Measurements from ENCODE around the gene RAB5IF. TPM values are rescaled to one million over a fixed set of nuclear protein-coding genes. Genes with fewer than 3 reads are reported as not detected.

The RAB5IF gene
- polyA plus RNA-seq, 1 donor from 2014 or later: 205 TPM

DNA sequence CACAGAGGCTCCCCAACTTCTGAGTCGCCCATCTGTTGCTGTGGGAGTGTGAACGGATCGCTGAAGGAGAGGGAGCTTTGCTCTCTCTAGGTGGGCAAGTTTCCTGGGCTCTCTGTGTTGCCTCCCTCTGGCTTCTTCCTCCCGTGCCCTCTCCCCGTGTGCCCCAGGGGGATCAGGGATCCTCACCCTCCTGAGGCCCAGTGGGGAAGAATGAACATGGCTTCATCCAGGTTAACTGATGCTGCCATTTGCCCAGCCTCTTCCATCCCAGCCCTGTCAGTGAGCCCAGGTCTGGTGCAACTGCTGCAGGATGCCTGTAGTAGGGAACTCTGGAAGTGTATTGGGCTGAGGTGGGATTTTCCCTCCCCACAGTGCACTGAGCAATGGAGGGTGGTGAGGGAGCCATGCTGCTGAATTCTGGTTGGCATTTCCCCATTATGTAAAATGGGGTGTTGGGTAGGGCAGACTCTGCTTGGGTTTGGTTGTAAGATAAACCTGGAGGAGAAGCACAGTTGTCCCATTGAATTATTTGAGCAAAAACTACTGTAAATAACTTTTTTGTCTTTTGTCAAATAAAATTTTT is 12.1 kb upstream of the RAB5IF start:
- Histone ChIP-seq H4K20me1 (ENCODE audit: insufficient read depth) (no peaks in the 10 kb centered on the region), H2AFZ (ENCODE audit: low read depth, low read length) (no peak overlapping the region), H3K9me3 (ENCODE audit: low read length) (no peaks in the 10 kb centered on the region), H3F3A (ENCODE audit: insufficient read depth, low read length, poor library complexity, severe bottlenecking) (no peaks in the 10 kb centered on the region), H3K4me2 (ENCODE audit: low read length) (no peak overlapping the region), H3K9me2 (ENCODE audit: insufficient read depth, low read length) (no peaks in the 10 kb centered on the region), H3K4me3 (ENCODE audit: low read length) (no peak overlapping the region), H3K27me3 (ENCODE audit: insufficient read depth, low read depth, low read length) (no peaks in the 10 kb centered on the region), H3K36me3 (ENCODE audit: insufficient read depth, low read length) (no peaks in the 10 kb centered on the region), H3K79me2 (replicated peaks; ENCODE audit: insufficient read depth, low read length) (no peaks in the 10 kb centered on the region), H3K9ac (ENCODE audit: low read length) (no peak overlapping the region), H3K27ac (ENCODE audit: low read length) (no peak overlapping the region)
- TF ChIP-seq TAF1 (IDR thresholded peaks at IDR 0.05; ENCODE audit: low read depth): no peak
- TF ChIP-seq EP300 (conservative IDR thresholded peaks at IDR 0.05; ENCODE audit: poor library complexity, severe bottlenecking): no peak
- no peak for TF ChIP-seq EZH2 (IDR thresholded peaks at IDR 0.05; ENCODE audit: borderline replicate concordance, insufficient read depth, low read length, poor library complexity, severe bottlenecking)
- no peak for TF ChIP-seq SMC3 (conservative IDR thresholded peaks at IDR 0.05; ENCODE audit: poor library complexity)
- TF ChIP-seq POLR2AphosphoS5 (IDR thresholded peaks at IDR 0.05): no peak
- no peak for TF ChIP-seq MXI1 (conservative IDR thresholded peaks at IDR 0.05; ENCODE audit: poor library complexity, severe bottlenecking)
- TF ChIP-seq, protein P1, sequence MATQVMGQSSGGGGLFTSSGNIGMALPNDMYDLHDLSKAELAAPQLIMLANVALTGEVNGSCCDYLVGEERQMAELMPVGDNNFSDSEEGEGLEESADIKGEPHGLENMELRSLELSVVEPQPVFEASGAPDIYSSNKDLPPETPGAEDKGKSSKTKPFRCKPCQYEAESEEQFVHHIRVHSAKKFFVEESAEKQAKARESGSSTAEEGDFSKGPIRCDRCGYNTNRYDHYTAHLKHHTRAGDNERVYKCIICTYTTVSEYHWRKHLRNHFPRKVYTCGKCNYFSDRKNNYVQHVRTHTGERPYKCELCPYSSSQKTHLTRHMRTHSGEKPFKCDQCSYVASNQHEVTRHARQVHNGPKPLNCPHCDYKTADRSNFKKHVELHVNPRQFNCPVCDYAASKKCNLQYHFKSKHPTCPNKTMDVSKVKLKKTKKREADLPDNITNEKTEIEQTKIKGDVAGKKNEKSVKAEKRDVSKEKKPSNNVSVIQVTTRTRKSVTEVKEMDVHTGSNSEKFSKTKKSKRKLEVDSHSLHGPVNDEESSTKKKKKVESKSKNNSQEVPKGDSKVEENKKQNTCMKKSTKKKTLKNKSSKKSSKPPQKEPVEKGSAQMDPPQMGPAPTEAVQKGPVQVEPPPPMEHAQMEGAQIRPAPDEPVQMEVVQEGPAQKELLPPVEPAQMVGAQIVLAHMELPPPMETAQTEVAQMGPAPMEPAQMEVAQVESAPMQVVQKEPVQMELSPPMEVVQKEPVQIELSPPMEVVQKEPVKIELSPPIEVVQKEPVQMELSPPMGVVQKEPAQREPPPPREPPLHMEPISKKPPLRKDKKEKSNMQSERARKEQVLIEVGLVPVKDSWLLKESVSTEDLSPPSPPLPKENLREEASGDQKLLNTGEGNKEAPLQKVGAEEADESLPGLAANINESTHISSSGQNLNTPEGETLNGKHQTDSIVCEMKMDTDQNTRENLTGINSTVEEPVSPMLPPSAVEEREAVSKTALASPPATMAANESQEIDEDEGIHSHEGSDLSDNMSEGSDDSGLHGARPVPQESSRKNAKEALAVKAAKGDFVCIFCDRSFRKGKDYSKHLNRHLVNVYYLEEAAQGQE (IDR thresholded peaks at IDR 0.05; ENCODE audit: borderline replicate concordance): no peak
- no peak for TF ChIP-seq RAD21 (conservative IDR thresholded peaks at IDR 0.05)
- TF ChIP-seq, protein P2, sequence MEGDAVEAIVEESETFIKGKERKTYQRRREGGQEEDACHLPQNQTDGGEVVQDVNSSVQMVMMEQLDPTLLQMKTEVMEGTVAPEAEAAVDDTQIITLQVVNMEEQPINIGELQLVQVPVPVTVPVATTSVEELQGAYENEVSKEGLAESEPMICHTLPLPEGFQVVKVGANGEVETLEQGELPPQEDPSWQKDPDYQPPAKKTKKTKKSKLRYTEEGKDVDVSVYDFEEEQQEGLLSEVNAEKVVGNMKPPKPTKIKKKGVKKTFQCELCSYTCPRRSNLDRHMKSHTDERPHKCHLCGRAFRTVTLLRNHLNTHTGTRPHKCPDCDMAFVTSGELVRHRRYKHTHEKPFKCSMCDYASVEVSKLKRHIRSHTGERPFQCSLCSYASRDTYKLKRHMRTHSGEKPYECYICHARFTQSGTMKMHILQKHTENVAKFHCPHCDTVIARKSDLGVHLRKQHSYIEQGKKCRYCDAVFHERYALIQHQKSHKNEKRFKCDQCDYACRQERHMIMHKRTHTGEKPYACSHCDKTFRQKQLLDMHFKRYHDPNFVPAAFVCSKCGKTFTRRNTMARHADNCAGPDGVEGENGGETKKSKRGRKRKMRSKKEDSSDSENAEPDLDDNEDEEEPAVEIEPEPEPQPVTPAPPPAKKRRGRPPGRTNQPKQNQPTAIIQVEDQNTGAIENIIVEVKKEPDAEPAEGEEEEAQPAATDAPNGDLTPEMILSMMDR (IDR thresholded peaks at IDR 0.05; ENCODE audit: poor library complexity, severe bottlenecking): no peak

DNA sequence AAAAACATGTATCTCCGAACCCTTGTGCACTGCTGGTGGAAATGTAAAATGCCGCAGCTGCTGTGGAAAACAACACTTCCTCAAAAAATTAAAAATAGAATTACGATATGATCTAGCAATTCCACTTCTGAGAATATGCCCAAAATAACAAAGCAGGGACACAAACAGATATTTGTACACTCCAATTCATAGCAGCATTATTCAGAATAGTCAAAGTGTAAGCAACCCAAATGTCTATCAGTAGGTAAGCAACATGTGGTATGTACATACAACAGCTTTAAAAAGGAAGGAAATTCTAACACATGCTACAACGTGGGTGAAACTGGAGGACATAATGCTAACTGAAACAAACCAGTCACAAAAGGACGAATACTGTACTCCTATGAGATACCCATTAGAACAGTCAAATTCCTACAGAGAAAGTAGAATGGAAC is 5.7 kb upstream of the RAB5IF start:
- no peak overlapping the region for H3K9ac ChIP-seq (ENCODE audit: low read length)
- H3K9me2 ChIP-seq (ENCODE audit: insufficient read depth, low read length): no peaks in the 10 kb centered on the region
- no peak for TF ChIP-seq POLR2AphosphoS5 (IDR thresholded peaks at IDR 0.05)
- TF ChIP-seq EP300 (conservative IDR thresholded peaks at IDR 0.05; ENCODE audit: poor library complexity, severe bottlenecking): no peak
- no peak for TF ChIP-seq TAF1 (IDR thresholded peaks at IDR 0.05; ENCODE audit: low read depth)
- TF ChIP-seq RAD21 (conservative IDR thresholded peaks at IDR 0.05): no peak
- TF ChIP-seq, protein P1 (IDR thresholded peaks at IDR 0.05; ENCODE audit: borderline replicate concordance): no peak
- TF ChIP-seq SMC3 (conservative IDR thresholded peaks at IDR 0.05; ENCODE audit: poor library complexity): no peak
- TF ChIP-seq MXI1 (conservative IDR thresholded peaks at IDR 0.05; ENCODE audit: poor library complexity, severe bottlenecking): no peak
- TF ChIP-seq, protein P2 (IDR thresholded peaks at IDR 0.05; ENCODE audit: poor library complexity, severe bottlenecking): no peak
- TF ChIP-seq EZH2 (IDR thresholded peaks at IDR 0.05; ENCODE audit: borderline replicate concordance, insufficient read depth, low read length, poor library complexity, severe bottlenecking): no peak
- no peaks in the 10 kb centered on the region for H4K20me1 ChIP-seq (ENCODE audit: insufficient read depth)
- H3K79me2 ChIP-seq (replicated peaks; ENCODE audit: insufficient read depth, low read length): no peaks in the 10 kb centered on the region
- H3K4me3 ChIP-seq (ENCODE audit: low read length): no peak overlapping the region
- no peak overlapping the region for H3K4me2 ChIP-seq (ENCODE audit: low read length)
- H2AFZ ChIP-seq (ENCODE audit: low read depth, low read length): no peak overlapping the region
- no peak overlapping the region for H3K27ac ChIP-seq (ENCODE audit: low read length)
- no peaks in the 10 kb centered on the region for H3K27me3 ChIP-seq (ENCODE audit: insufficient read depth, low read depth, low read length)
- H3F3A ChIP-seq (ENCODE audit: insufficient read depth, low read length, poor library complexity, severe bottlenecking): no peaks in the 10 kb centered on the region
- H3K36me3 ChIP-seq (ENCODE audit: insufficient read depth, low read length): no peaks in the 10 kb centered on the region
- no peaks in the 10 kb centered on the region for H3K9me3 ChIP-seq (ENCODE audit: low read length)
